GM12878 (cell line): Measurements from ENCODE around the gene TNKS1BP1. TPM values are rescaled to one million over a fixed set of nuclear protein-coding genes. Genes with fewer than 3 reads are reported as not detected.

Experiments
- ATAC-seq: fragments of 200-7000 bp; cut with Tn5 transposase; 3 replicates; pipeline ENCODE4 v1.9.1; 2020; ENCODE audit warnings: mild to moderate bottlenecking, moderate library complexity
- BruUV-seq: library from RNA; stranded (reverse); fragments of 400-500 nt; replicated peaks from 2 replicates; lab custom pipeline; 2021; lab: Mats Ljungman, UMichigan
- CTCF ChIA-PET: fragments of 300-600 bp; sonication (Branson Sonifier 250); formaldehyde crosslinking; extraction: SDS; loops from one replicate; lab custom pipeline; 2021; ENCODE audit warnings: inconsistent platforms; lab: Yijun Ruan, JAX
- POLR2A ChIA-PET: fragments of 350-600 bp; formaldehyde crosslinking; extraction: SDS; loops from one replicate; lab custom pipeline; 2021; ENCODE audit warnings: inconsistent platforms; lab: Charles Lee
- RAD21 ChIA-PET: fragments of 300-600 bp; sonication (Branson Sonifier 250); formaldehyde crosslinking; loops from one replicate; lab custom pipeline; 2023; ENCODE audit warnings: antibody characterized with exemption; ENCODE audit not compliant: unreplicated experiment; lab: Charles Lee
- SMC1A ChIA-PET: fragments of 300-600 bp; sonication (Branson Sonifier 250); formaldehyde crosslinking; loops from one replicate; lab custom pipeline; 2023; ENCODE audit not compliant: unreplicated experiment, uncharacterized antibody; lab: Charles Lee
- DNase-seq: peaks from one replicate; pipeline ENCODE4 v3.0.0-alpha.2; 2011; ENCODE audit warnings: low read depth, low spot score
- FAIRE-seq: peaks from 3 replicates; lab custom pipeline; 2011; peaks lifted over from hg19 to GRCh38; lab: Jason Lieb, UNC
- H2AFZ ChIP-seq: 2 replicates; pipeline ENCODE4 v1.6.0; 2011; ENCODE audit warnings: low read depth, low read length, control low read depth; ENCODE audit not compliant: control insufficient read depth
- H3K27ac ChIP-seq: 2 replicates; pipeline ENCODE4 v1.5.1; 2011; ENCODE audit warnings: control low read depth; ENCODE audit not compliant: control insufficient read depth, insufficient read depth
- H3K27me3 ChIP-seq, 2 experiments: replicated peaks in 1 of 2; 2 replicates each; pipeline versions ENCODE4 v1.6.0 to v1.6.1; 2011; ENCODE audit warnings: low read length in 1 of 2; ENCODE audit not compliant: control insufficient read depth in 2 of 2, insufficient read depth in 2 of 2
- H3K36me3 ChIP-seq, 2 experiments: 2 replicates each; pipeline ENCODE4 v1.5.1; 2011; ENCODE audit warnings: low read length in 1 of 2; ENCODE audit not compliant: control insufficient read depth in 2 of 2, insufficient read depth in 2 of 2
- H3K4me1 ChIP-seq: 2 replicates; pipeline ENCODE4 v1.6.1; 2011; ENCODE audit warnings: mild to moderate bottlenecking, low read length, moderate library complexity, mixed read lengths; ENCODE audit not compliant: control insufficient read depth, insufficient read depth
- H3K4me2 ChIP-seq: 2 replicates; pipeline ENCODE4 v1.6.0; 2011; ENCODE audit warnings: control low read depth; ENCODE audit not compliant: control insufficient read depth, insufficient read depth
- H3K4me3 ChIP-seq: fragments of 200-600 bp; sonication (generic); 2 replicates; pipeline ENCODE4 v1.5.1; 2016
- H3K79me2 ChIP-seq: 2 replicates; pipeline ENCODE4 v1.6.0; 2011; ENCODE audit warnings: low read length; ENCODE audit not compliant: control insufficient read depth, insufficient read depth
- H3K9ac ChIP-seq: 2 replicates; pipeline ENCODE4 v1.8.0; 2011; ENCODE audit warnings: low read length, control low read depth, mixed read lengths; ENCODE audit not compliant: control insufficient read depth, insufficient read depth
- H3K9me3 ChIP-seq: replicated peaks from 3 replicates; pipeline ENCODE4 v1.5.1; 2011; ENCODE audit warnings: mild to moderate bottlenecking, low read length; ENCODE audit not compliant: control insufficient read depth, insufficient read depth
- H4K20me1 ChIP-seq: 2 replicates; pipeline ENCODE4 v1.6.0; 2011; ENCODE audit not compliant: control insufficient read depth, insufficient read depth
- ASH2L ChIP-seq: fragments of 300-600, 200-600 bp; sonication (generic); IDR thresholded peaks from 2 replicates; pipeline ENCODE4 v1.6.1; 2017; ENCODE audit warnings: low read depth, mild to moderate bottlenecking, borderline replicate concordance
- ATF7 ChIP-seq: fragments of 450-650 bp; IDR thresholded peaks from 2 replicates; pipeline ENCODE4 v1.6.1; 2016; ENCODE audit warnings: low read depth, mild to moderate bottlenecking
- CHD2 ChIP-seq: IDR thresholded peaks from 2 replicates; pipeline ENCODE4 v1.6.1; 2011; ENCODE audit warnings: low read depth, low read length, improper control_type of control experiment, borderline replicate concordance
- CHD4 ChIP-seq: fragments of 200-600 bp; sonication (generic); IDR thresholded peaks from 2 replicates; pipeline ENCODE4 v1.6.1; 2016; ENCODE audit warnings: mild to moderate bottlenecking
- DPF2 ChIP-seq: fragments of 450-650 bp; IDR thresholded peaks from 2 replicates; pipeline ENCODE4 v1.6.1; 2017; ENCODE audit warnings: mild to moderate bottlenecking
- GATAD2B ChIP-seq: fragments of 450-650 bp; conservative IDR thresholded peaks from 2 replicates; pipeline ENCODE4 v1.6.1; 2017; ENCODE audit warnings: low read depth, mild to moderate bottlenecking, moderate library complexity
- JUND ChIP-seq: IDR thresholded peaks from 2 replicates; pipeline ENCODE4 v1.6.1; 2012; ENCODE audit warnings: low read depth, mild to moderate bottlenecking, low read length, improper control_type of control experiment, moderate library complexity
- KLF5 ChIP-seq: fragments of 450-650 bp; IDR thresholded peaks from 2 replicates; pipeline ENCODE4 v1.6.1; 2014; ENCODE audit warnings: mild to moderate bottlenecking; ENCODE audit not compliant: partially characterized antibody
- NFXL1 ChIP-seq: fragments of 450-650 bp; IDR thresholded peaks from 2 replicates; pipeline ENCODE4 v1.6.1; 2017; ENCODE audit warnings: antibody characterized with exemption, mild to moderate bottlenecking, borderline replicate concordance
- RAD51 ChIP-seq: fragments of 450-650 bp; IDR thresholded peaks from 2 replicates; pipeline ENCODE4 v1.6.1; 2016; ENCODE audit warnings: moderate library complexity, mild to moderate bottlenecking, inconsistent platforms
- SREBF1 ChIP-seq: IDR thresholded peaks from 2 replicates; pipeline ENCODE4 v1.6.1; 2012; ENCODE audit warnings: mild to moderate bottlenecking, low read length
- SRF ChIP-seq, 2 experiments: IDR thresholded peaks; 2 replicates each; pipeline ENCODE4 v1.6.1; 2011; ENCODE audit warnings: low read depth in 2 of 2, low read length in 2 of 2, mild to moderate bottlenecking in 1 of 2, moderate library complexity in 1 of 2
- SUZ12 ChIP-seq: fragments of 200-600 bp; sonication (generic); IDR thresholded peaks from one replicate; pipeline ENCODE4 v1.6.1; 2018; ENCODE audit warnings: antibody characterized with exemption, mild to moderate bottlenecking; ENCODE audit not compliant: unreplicated experiment
- ZNF207 ChIP-seq: fragments of 450-650 bp; IDR thresholded peaks from 2 replicates; pipeline ENCODE4 v1.6.1; 2014; ENCODE audit warnings: antibody characterized with exemption, mild to moderate bottlenecking, borderline replicate concordance
- WGBS: methylation state at CpG from one replicate; pipeline ENCODE4 v1.1.6; 2016; ENCODE audit warnings: low lambda C conversion rate; ENCODE audit not compliant: insufficient replicate concordance, insufficient coverage; ENCODE audit errors: missing lambda C conversion rate; 5-methylcytosine and 5-hydroxymethylcytosine counted together
- in situ Hi-C: fragments of 300-500 bp; cut with MboI; formaldehyde crosslinking; loops from 9 replicates; pipeline ENCODE4 v1.14.3; 2018; ENCODE audit warnings: mixed read lengths
- intact Hi-C: fragments of 100-400 bp; cut with micrococcal nuclease; formaldehyde crosslinking; loops from one replicate; pipeline ENCODE4 v1.14.2; 2022; ENCODE audit not compliant: unreplicated experiment
- polyA plus RNA-seq, 11 experiments: library from polyadenylated mRNA; depleted of rRNA in 4 of 11; unstranded in 6 of 11; stranded (reverse) in 5 of 11; fragments of >200 nt; fragmentation: Nextera tagmentation in 4 of 11; fragmentation: Illumina TruSeq in 1 of 11; extraction: Ambion mirVana in 4 of 11; extraction: Trizol in 1 of 11; gene quantifications; 1 replicate in 1 of 11; 2 replicates in 10 of 11; pipeline versions ENCODE4 v1.2.1 to v1.2.3, GENCODE V29; 2011 to 2016; ENCODE audit warnings: inconsistent platforms in 2 of 11, missing spikeins in 2 of 11, low read depth in 1 of 11
- total RNA-seq, 4 experiments: library from RNA; depleted of rRNA in 3 of 4; stranded (reverse); fragments of >200 nt in 3 of 4; fragmentation: Illumina TruSeq in 1 of 4; extraction: Trizol in 1 of 4; gene quantifications; 2 replicates each; pipeline versions ENCODE4 v1.2.1 to v1.2.3, GENCODE V29; 2013 to 2021
- TF ChIP-seq, protein P1 (sequence below): IDR thresholded peaks from 2 replicates; pipeline ENCODE4 v1.6.1; 2012; ENCODE audit warnings: improper control_type of control experiment, low read depth, low read length; ENCODE audit not compliant: insufficient replicate concordance
- TF ChIP-seq, protein P2 (sequence below): fragments of 450-650 bp; formaldehyde crosslinking; IDR thresholded peaks from 2 replicates; pipeline ENCODE4 v1.5.0; 2022; ENCODE audit warnings: mild to moderate bottlenecking, missing genetic modification characterization

The TNKS1BP1 gene
- total and polyA plus RNA-seq, 10 of the 15 experiments (the other 5 are each of a cell fraction or from before 2014, with no cell fraction given), result 0.26 to 15.8 (median 4.3) TPM

DNA sequence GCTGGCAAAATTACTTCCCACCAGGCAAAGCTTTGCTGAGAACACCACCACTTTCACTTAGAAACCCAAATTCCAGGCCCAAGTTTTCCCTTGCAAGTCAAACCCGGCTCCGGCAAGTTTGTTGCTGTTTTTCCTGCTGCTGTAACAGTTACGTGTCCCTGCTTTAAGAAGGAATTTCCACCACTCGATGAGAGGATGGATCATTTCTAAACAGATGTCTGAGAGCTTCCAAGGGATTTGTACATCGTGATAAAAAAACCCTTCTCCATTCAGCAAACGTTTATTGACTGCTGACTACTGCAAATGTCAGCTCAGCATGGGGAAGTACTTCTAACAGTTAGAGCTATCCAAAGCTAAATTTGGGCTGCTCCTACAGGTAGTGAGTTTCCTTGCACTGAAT is 33.1 kb upstream of the TNKS1BP1 start (continued):
- TF ChIP-seq, protein P1, sequence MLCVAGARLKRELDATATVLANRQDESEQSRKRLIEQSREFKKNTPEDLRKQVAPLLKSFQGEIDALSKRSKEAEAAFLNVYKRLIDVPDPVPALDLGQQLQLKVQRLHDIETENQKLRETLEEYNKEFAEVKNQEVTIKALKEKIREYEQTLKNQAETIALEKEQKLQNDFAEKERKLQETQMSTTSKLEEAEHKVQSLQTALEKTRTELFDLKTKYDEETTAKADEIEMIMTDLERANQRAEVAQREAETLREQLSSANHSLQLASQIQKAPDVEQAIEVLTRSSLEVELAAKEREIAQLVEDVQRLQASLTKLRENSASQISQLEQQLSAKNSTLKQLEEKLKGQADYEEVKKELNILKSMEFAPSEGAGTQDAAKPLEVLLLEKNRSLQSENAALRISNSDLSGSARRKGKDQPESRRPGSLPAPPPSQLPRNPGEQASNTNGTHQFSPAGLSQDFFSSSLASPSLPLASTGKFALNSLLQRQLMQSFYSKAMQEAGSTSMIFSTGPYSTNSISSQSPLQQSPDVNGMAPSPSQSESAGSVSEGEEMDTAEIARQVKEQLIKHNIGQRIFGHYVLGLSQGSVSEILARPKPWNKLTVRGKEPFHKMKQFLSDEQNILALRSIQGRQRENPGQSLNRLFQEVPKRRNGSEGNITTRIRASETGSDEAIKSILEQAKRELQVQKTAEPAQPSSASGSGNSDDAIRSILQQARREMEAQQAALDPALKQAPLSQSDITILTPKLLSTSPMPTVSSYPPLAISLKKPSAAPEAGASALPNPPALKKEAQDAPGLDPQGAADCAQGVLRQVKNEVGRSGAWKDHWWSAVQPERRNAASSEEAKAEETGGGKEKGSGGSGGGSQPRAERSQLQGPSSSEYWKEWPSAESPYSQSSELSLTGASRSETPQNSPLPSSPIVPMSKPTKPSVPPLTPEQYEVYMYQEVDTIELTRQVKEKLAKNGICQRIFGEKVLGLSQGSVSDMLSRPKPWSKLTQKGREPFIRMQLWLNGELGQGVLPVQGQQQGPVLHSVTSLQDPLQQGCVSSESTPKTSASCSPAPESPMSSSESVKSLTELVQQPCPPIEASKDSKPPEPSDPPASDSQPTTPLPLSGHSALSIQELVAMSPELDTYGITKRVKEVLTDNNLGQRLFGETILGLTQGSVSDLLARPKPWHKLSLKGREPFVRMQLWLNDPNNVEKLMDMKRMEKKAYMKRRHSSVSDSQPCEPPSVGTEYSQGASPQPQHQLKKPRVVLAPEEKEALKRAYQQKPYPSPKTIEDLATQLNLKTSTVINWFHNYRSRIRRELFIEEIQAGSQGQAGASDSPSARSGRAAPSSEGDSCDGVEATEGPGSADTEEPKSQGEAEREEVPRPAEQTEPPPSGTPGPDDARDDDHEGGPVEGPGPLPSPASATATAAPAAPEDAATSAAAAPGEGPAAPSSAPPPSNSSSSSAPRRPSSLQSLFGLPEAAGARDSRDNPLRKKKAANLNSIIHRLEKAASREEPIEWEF, result no peak
- TF ChIP-seq RAD51, result no peak
- no peak for TF ChIP-seq ZNF207
- TF ChIP-seq ASH2L, result no peak
- no peak for TF ChIP-seq DPF2
- TF ChIP-seq CHD2, result no peak
- TF ChIP-seq, all 136 proteins: peak for 0

- ChIA-PET RAD21 (no interaction called here), SMC1A (interaction anchor here (1.0 kb wide), 1 partner anchor 9 kb away, joined by 4 read pairs; no protein-coding TSS in a partner anchor), CTCF (interaction anchor here (1.7 to 2.4 kb wide), 3 partner anchors 12 to 210 kb away, joined by 3 to 8 read pairs (median 7); partner anchors contain the start of gene UBE2L6), POLR2A (no interaction called here)
- no TSS peak for BruUV-seq
- DNase-seq, result no peak
- H3K27me3 ChIP-seq, result peaks cover 0 to 3% of the 10 kb centered on the region in 2 experiments; a peak in 2 of 4 replicates
- no peaks in the 10 kb centered on the region; the same call in 2 of the 3 replicates for H3K9me3 ChIP-seq
- no peaks in the 10 kb centered on the region for H4K20me1 ChIP-seq
- TF ChIP-seq JUND (no peak), SUZ12 (no peak), SRF (IDR thresholded peaks at IDR 0.05; ENCODE audit: low read depth in 2 of 2, low read length in 2 of 2) (no peak), NFXL1 (no peak), ATF7 (no peak), GATAD2B (no peak), KLF5 (no peak), CHD4 (no peak), SREBF1 (no peak)
- TF ChIP-seq, protein P2, sequence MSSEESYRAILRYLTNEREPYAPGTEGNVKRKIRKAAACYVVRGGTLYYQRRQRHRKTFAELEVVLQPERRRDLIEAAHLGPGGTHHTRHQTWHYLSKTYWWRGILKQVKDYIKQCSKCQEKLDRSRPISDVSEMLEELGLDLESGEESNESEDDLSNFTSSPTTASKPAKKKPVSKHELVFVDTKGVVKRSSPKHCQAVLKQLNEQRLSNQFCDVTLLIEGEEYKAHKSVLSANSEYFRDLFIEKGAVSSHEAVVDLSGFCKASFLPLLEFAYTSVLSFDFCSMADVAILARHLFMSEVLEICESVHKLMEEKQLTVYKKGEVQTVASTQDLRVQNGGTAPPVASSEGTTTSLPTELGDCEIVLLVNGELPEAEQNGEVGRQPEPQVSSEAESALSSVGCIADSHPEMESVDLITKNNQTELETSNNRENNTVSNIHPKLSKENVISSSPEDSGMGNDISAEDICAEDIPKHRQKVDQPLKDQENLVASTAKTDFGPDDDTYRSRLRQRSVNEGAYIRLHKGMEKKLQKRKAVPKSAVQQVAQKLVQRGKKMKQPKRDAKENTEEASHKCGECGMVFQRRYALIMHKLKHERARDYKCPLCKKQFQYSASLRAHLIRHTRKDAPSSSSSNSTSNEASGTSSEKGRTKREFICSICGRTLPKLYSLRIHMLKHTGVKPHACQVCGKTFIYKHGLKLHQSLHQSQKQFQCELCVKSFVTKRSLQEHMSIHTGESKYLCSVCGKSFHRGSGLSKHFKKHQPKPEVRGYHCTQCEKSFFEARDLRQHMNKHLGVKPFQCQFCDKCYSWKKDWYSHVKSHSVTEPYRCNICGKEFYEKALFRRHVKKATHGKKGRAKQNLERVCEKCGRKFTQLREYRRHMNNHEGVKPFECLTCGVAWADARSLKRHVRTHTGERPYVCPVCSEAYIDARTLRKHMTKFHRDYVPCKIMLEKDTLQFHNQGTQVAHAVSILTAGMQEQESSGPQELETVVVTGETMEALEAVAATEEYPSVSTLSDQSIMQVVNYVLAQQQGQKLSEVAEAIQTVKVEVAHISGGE (CRISPR knock-in tag), result no peak
- ATAC-seq, result no peak
- intact Hi-C loops (no loop called here), in situ Hi-C loops (no loop called here)
- H3K4me3 ChIP-seq, result no peak overlapping the region
- H3K4me2 ChIP-seq, result no peak overlapping the region
- no peaks in the 10 kb centered on the region for H3K36me3 ChIP-seq
- no peak for FAIRE-seq
- 31% methylated on average over 3 of the region's 3 CpGs for WGBS
- H2AFZ ChIP-seq, result no peak overlapping the region
- H3K4me1 ChIP-seq, result no peaks in the 10 kb centered on the region
- H3K79me2 ChIP-seq, result no peaks in the 10 kb centered on the region
- no peak overlapping the region for H3K27ac ChIP-seq
- no peak overlapping the region for H3K9ac ChIP-seq
Measured at GRCh38 chr11:57357310-57357709, 32.6 kb upstream of the TNKS1BP1 start.
